ENCODE measurements around the gene PPIL1.

- TF ChIP-seq TCF3 (IDR thresholded peaks at IDR 0.05; ENCODE audit: borderline replicate concordance, insufficient read depth, low read depth, low read length) (no peak), MXI1 (IDR thresholded peaks at IDR 0.05; ENCODE audit: low read depth, low read length) (no peak), NRF1 (conservative IDR thresholded peaks at IDR 0.05; ENCODE audit: low read depth, low read length) (no peak), EZH2 (IDR thresholded peaks at IDR 0.05; ENCODE audit: borderline replicate concordance, control insufficient read depth, low read depth, low read length) (no peak), BACH1 (IDR thresholded peaks at IDR 0.05; ENCODE audit: borderline replicate concordance) (no peak), YBX1 (IDR thresholded peaks at IDR 0.05) (no peak), RELA (IDR thresholded peaks at IDR 0.05; ENCODE audit: borderline replicate concordance, partially characterized antibody) (no peak), MYB (IDR thresholded peaks at IDR 0.05; ENCODE audit: borderline replicate concordance, low read depth, low read length) (no peak), CTCF (IDR thresholded peaks at IDR 0.05 in 2 of 3, conservative IDR thresholded peaks at IDR 0.05 in 1 of 3; ENCODE audit: control insufficient read depth in 2 of 3, extremely low read depth in 1 of 3, insufficient read depth in 1 of 3, low read depth in 3 of 3, low read length in 3 of 3) (no peak), ATF3 (IDR thresholded peaks at IDR 0.05; ENCODE audit: borderline replicate concordance, extremely low read depth, low read depth, low read length) (no peak), HCFC1 (IDR thresholded peaks at IDR 0.05; ENCODE audit: low read length) (no peak)
These were observed 49.5 kb upstream of the PPIL1 start for GRCh38 chr6:36924131-36924530.

Measured in GM12878 (cell line).